ENCODE data around the gene PPP1R7. TPM values are rescaled to one million over a fixed set of nuclear protein-coding genes. Genes with fewer than 3 reads are reported as not detected.

Gene PPP1R7
- polyA plus RNA-seq, 3 donors = 54.9 to 102 (median 84.4) TPM

DNA sequence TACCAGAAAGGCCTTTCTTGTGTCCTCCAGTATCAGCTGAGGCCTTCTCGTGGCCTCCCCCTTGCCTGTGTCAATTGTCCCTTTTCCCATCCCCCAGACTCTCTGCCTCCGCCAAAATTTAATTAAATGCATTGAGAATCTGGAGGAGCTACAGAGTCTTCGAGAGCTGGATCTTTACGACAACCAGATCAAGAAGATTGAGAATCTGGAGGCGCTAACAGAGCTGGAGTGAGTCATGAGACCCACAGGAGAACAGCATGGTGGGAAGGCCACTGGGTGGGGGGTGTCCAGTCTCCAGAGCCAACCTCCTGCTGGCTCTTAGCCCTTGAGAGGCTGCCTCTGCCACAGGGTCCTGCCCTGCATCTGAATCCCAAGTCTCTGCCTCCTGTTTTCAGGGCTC lies 8.8 kb downstream of the PPP1R7 start:
- TF ChIP-seq CTCF (IDR thresholded peaks at IDR 0.05) = no peak
- no peak overlapping the region for H3K4me2 ChIP-seq (replicated peaks; ENCODE audit: extremely low read depth, low read length, poor library complexity, severe bottlenecking)
- no peak overlapping the region for H2AFZ ChIP-seq (ENCODE audit: insufficient read depth, low read depth, low read length, poor library complexity, severe bottlenecking)
- H3K4me3 ChIP-seq (replicated peaks in 1 of 3; ENCODE audit: low read depth in 2 of 3, low read length in 3 of 3) = no peak overlapping the region
- no peak overlapping the region for H3K27ac Mint-ChIP-seq
- no peaks in the 10 kb centered on the region for H3K9me3 ChIP-seq (replicated peaks in 1 of 2; ENCODE audit: control insufficient read depth in 1 of 2, insufficient read depth in 1 of 2, low read length in 2 of 2)
- peaks cover 4 to 7% of the 10 kb centered on the region in 2 donors for H3K4me1 ChIP-seq (ENCODE audit: control insufficient read depth in 1 of 2, insufficient read depth in 2 of 2, low read length in 2 of 2)
- H3K9me3 Mint-ChIP-seq = no peaks in the 10 kb centered on the region
- H3K4me3 Mint-ChIP-seq = no peak overlapping the region
- DNase-seq = no peak
- no peaks in the 10 kb centered on the region for H3K79me2 ChIP-seq (ENCODE audit: insufficient read depth, low read length)
- H3K27ac ChIP-seq (ENCODE audit: low read depth in 1 of 2, low read length in 2 of 2) = no peak overlapping the region
- no peaks in the 10 kb centered on the region for H3K27me3 ChIP-seq (ENCODE audit: control insufficient read depth in 2 of 2, insufficient read depth in 2 of 2, low read length in 2 of 2)
- peaks cover 0 to 4% (median 0%) of the 10 kb centered on the region in 3 donors for H3K27me3 Mint-ChIP-seq (ENCODE audit: low read depth in 3 of 3)
- peaks cover 16% of the 10 kb centered on the region for H4K20me1 ChIP-seq (ENCODE audit: insufficient read depth, low read length)
- H3K4me1 Mint-ChIP-seq = peaks cover 6% of the 10 kb centered on the region
- peaks cover 63 to 82% of the 10 kb centered on the region in 2 donors for H3K36me3 ChIP-seq (replicated peaks in 1 of 2; ENCODE audit: control insufficient read depth in 1 of 2, insufficient read depth in 2 of 2, low read length in 2 of 2)
- intact Hi-C loops (cut with micrococcal nuclease) = loop anchor here in 1 of 2 donors (10.0 kb wide), 1 partner anchor 164 kb away; the partner anchor contains the start of gene SNED1
- H3K9ac ChIP-seq (ENCODE audit: insufficient read depth, low read length, poor library complexity, severe bottlenecking) = no peak overlapping the region
- H3K36me3 Mint-ChIP-seq = peaks cover 60 to 71% of the 10 kb centered on the region in 2 donors
- WGBS (ENCODE audit: insufficient coverage) = 100% methylated on average over 4 of the region's 5 CpGs

DNA sequence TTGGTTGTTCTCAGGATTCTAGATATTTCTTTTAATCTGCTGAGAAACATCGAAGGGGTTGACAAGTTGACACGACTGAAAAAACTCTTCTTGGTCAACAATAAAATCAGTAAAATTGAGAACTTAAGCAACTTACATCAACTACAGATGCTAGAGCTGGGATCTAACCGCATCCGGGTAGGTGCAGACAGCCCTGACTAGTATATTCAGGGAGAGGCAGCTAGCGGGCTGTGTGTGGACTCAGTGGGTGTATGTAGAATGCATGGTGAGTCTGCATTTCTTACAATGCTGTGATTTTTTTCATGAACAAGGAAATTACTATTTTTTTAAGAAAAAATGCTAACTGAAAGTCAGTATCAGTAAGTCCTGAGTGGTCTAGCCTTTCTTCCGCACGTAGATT lies 10.1 kb downstream of the PPP1R7 start:
- intact Hi-C loops (cut with micrococcal nuclease) = no loop called here
- H3K27me3 ChIP-seq (ENCODE audit: control insufficient read depth in 2 of 2, insufficient read depth in 2 of 2, low read length in 2 of 2) = no peaks in the 10 kb centered on the region
- no peak overlapping the region for H2AFZ ChIP-seq (ENCODE audit: insufficient read depth, low read depth, low read length, poor library complexity, severe bottlenecking)
- peaks cover 4 to 7% of the 10 kb centered on the region in 2 donors for H3K4me1 ChIP-seq (ENCODE audit: control insufficient read depth in 1 of 2, insufficient read depth in 2 of 2, low read length in 2 of 2)
- H3K9me3 ChIP-seq (replicated peaks in 1 of 2; ENCODE audit: control insufficient read depth in 1 of 2, insufficient read depth in 1 of 2, low read length in 2 of 2) = no peaks in the 10 kb centered on the region
- no peaks in the 10 kb centered on the region for H3K9me3 Mint-ChIP-seq
- H3K79me2 ChIP-seq (ENCODE audit: insufficient read depth, low read length) = no peaks in the 10 kb centered on the region
- H3K27ac ChIP-seq (ENCODE audit: low read depth in 1 of 2, low read length in 2 of 2) = no peak overlapping the region
- H3K27me3 Mint-ChIP-seq (ENCODE audit: low read depth in 3 of 3) = peaks cover 0 to 4% (median 0%) of the 10 kb centered on the region in 3 donors
- H3K27ac Mint-ChIP-seq = no peak overlapping the region
- no peak overlapping the region for H3K4me2 ChIP-seq (replicated peaks; ENCODE audit: extremely low read depth, low read length, poor library complexity, severe bottlenecking)
- H3K36me3 Mint-ChIP-seq = peaks cover 56 to 71% of the 10 kb centered on the region in 2 donors
- H4K20me1 ChIP-seq (ENCODE audit: insufficient read depth, low read length) = peaks cover 16% of the 10 kb centered on the region
- WGBS (ENCODE audit: insufficient coverage) = 100% methylated on average over 5 of the region's 7 CpGs
- no peak for DNase-seq
- no peak for TF ChIP-seq CTCF (IDR thresholded peaks at IDR 0.05)
- no peak overlapping the region for H3K9ac ChIP-seq (ENCODE audit: insufficient read depth, low read length, poor library complexity, severe bottlenecking)
- H3K4me1 Mint-ChIP-seq = peaks cover 6% of the 10 kb centered on the region
- H3K4me3 ChIP-seq (replicated peaks in 1 of 3; ENCODE audit: low read depth in 2 of 3, low read length in 3 of 3) = no peak overlapping the region
- H3K36me3 ChIP-seq (replicated peaks in 1 of 2; ENCODE audit: control insufficient read depth in 1 of 2, insufficient read depth in 2 of 2, low read length in 2 of 2) = peaks cover 60 to 80% of the 10 kb centered on the region in 2 donors
- H3K4me3 Mint-ChIP-seq = no peak overlapping the region
